Astrocyte (in vitro differentiated cells and primary cell): ENCODE data around the gene FLVCR1.

Experiments used
- CTCF ChIP-seq: IDR thresholded peaks from 2 replicates; pipeline ENCODE4 v1.5.1; 2011; ENCODE audit warnings: low read depth, mild to moderate bottlenecking, inconsistent platforms, low read length, moderate library complexity; ENCODE audit not compliant: insufficient read depth
- EZH2 ChIP-seq: IDR thresholded peaks from 2 replicates; pipeline ENCODE4 v1.6.1; 2012; ENCODE audit warnings: mild to moderate bottlenecking, low read length, inconsistent platforms; ENCODE audit not compliant: insufficient read depth

DNA sequence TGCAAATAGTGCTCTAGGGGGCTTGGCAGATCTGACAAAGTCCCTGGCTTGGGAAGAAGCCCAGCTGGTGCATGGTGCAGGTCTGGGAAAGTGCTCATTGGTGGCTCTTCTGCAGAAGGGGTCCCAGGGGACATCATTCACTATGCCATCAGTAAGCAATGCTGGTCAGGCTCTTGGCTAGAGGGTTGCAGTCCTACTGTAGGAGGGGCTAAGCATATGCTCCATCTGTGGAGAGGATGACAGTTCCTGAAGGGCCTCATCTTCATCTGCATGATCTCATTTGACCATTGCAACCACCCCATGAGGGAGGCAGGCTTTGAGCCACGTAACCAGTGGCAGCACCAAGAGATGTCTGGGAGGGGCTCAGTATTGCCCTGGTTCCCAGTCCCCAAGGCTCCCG is 60.7 kb downstream of the FLVCR1 start:
- no peak for TF ChIP-seq CTCF
- no peak for TF ChIP-seq EZH2
